Liver (tissue), 9 donors: ENCODE measurements around the gene NUDT14. TPM values are rescaled to one million over a fixed set of nuclear protein-coding genes. Genes with fewer than 3 reads are reported as not detected.

ENCODE experiments used
- DNase-seq: peaks from one replicate; pipeline ENCODE4 v3.0.0-alpha.2; 2017; ENCODE audit warnings: low spot score
- H3K27ac ChIP-seq, 2 donors: one replicate each; pipeline ENCODE4 v1.7.0; 2013; ENCODE audit warnings: inconsistent platforms in 2 of 2, low read length in 2 of 2, control low read depth in 1 of 2, low read depth in 1 of 2, mild to moderate bottlenecking in 1 of 2
- H3K27me3 ChIP-seq, 4 donors: one replicate each; pipeline versions ENCODE4 v1.6.1 to v1.7.0; 2013; ENCODE audit warnings: low read length in 3 of 4, inconsistent platforms in 1 of 4, mild to moderate bottlenecking in 1 of 4, moderate library complexity in 1 of 4; ENCODE audit not compliant: control insufficient read depth in 4 of 4, insufficient read depth in 4 of 4
- H3K36me3 ChIP-seq, 4 donors: one replicate each; pipeline versions ENCODE4 v1.6.1 to v1.7.0; 2013; ENCODE audit warnings: low read length in 3 of 4, mild to moderate bottlenecking in 3 of 4, low read depth in 1 of 4, moderate library complexity in 1 of 4; ENCODE audit not compliant: control insufficient read depth in 4 of 4, insufficient read depth in 3 of 4
- H3K4me1 ChIP-seq, 4 donors: one replicate each; pipeline versions ENCODE4 v1.6.1 to v1.7.0; 2013; ENCODE audit warnings: low read length in 3 of 4, mild to moderate bottlenecking in 3 of 4, moderate library complexity in 1 of 4; ENCODE audit not compliant: control insufficient read depth in 4 of 4, insufficient read depth in 4 of 4
- H3K4me3 ChIP-seq, 3 donors: one replicate each; pipeline versions ENCODE4 v1.6.1 to v1.7.0; 2013; ENCODE audit warnings: low read length in 3 of 3, control low read depth in 1 of 3, low read depth in 1 of 3, mild to moderate bottlenecking in 1 of 3
- H3K9ac ChIP-seq, 2 donors: one replicate each; pipeline ENCODE4 v1.7.0; 2013; ENCODE audit warnings: low read length in 2 of 2, mild to moderate bottlenecking in 2 of 2, moderate library complexity in 2 of 2, control low read depth in 1 of 2, low read depth in 1 of 2
- H3K9me3 ChIP-seq, 4 donors: one replicate each; pipeline versions ENCODE4 v1.6.1 to v1.7.0; 2013; ENCODE audit warnings: low read length in 3 of 4; ENCODE audit not compliant: control insufficient read depth in 4 of 4
- ATF3 ChIP-seq: IDR thresholded peaks from 2 replicates; pipeline ENCODE4 v1.6.1; 2016; ENCODE audit warnings: antibody characterized with exemption
- CTCF ChIP-seq: fragments of 150-350 bp; IDR thresholded peaks from 2 replicates; pipeline ENCODE4 v1.5.1; 2017; ENCODE audit warnings: improper control_type of control experiment, low read depth, low read length; ENCODE audit not compliant: missing input control
- FOXA1 ChIP-seq: IDR thresholded peaks from 2 replicates; pipeline ENCODE4 v1.6.1; 2016; ENCODE audit warnings: antibody characterized with exemption
- FOXA2 ChIP-seq: IDR thresholded peaks from 2 replicates; pipeline ENCODE4 v1.6.1; 2016; ENCODE audit warnings: antibody characterized with exemption
- GABPA ChIP-seq, 2 donors: IDR thresholded peaks in 1 of 2; conservative IDR thresholded peaks in 1 of 2; 2 replicates each; pipeline ENCODE4 v1.6.1; 2016; ENCODE audit warnings: antibody characterized with exemption in 2 of 2, mild to moderate bottlenecking in 1 of 2, moderate library complexity in 1 of 2
- HNF4A ChIP-seq, 2 donors: conservative IDR thresholded peaks; 2 replicates each; pipeline ENCODE4 v1.6.1; 2016; ENCODE audit warnings: antibody characterized with exemption in 2 of 2, mild to moderate bottlenecking in 2 of 2
- HNF4G ChIP-seq: IDR thresholded peaks from 2 replicates; pipeline ENCODE4 v1.6.1; 2016; ENCODE audit warnings: antibody characterized with exemption
- MAX ChIP-seq: IDR thresholded peaks from 2 replicates; pipeline ENCODE4 v1.6.1; 2016; ENCODE audit warnings: antibody characterized with exemption
- NR2F2 ChIP-seq: IDR thresholded peaks from 2 replicates; pipeline ENCODE4 v1.6.1; 2016; ENCODE audit warnings: antibody characterized with exemption
- RAD21 ChIP-seq, 2 donors: IDR thresholded peaks; 2 replicates each; pipeline ENCODE4 v1.6.1; 2016; ENCODE audit warnings: antibody characterized with exemption in 2 of 2, mild to moderate bottlenecking in 2 of 2
- RXRA ChIP-seq, 2 donors: IDR thresholded peaks; 2 replicates each; pipeline ENCODE4 v1.6.1; 2017 to 2018; ENCODE audit warnings: antibody characterized with exemption in 2 of 2, mild to moderate bottlenecking in 1 of 2
- SP1 ChIP-seq: IDR thresholded peaks from 2 replicates; pipeline ENCODE4 v1.6.1; 2018; ENCODE audit warnings: antibody characterized with exemption, mild to moderate bottlenecking
- TAF1 ChIP-seq: conservative IDR thresholded peaks from 2 replicates; pipeline ENCODE4 v1.6.1; 2016; ENCODE audit warnings: antibody characterized with exemption, mild to moderate bottlenecking
- WGBS: extraction: QIAGEN DNeasy Blood & Tissue Kit; methylation state at CpG from one replicate; pipeline ENCODE4 v1.1.7; 2013; 5-methylcytosine and 5-hydroxymethylcytosine counted together
- polyA plus RNA-seq, 2 donors: library from polyadenylated mRNA; stranded (reverse) in 1 of 2; unstranded in 1 of 2; fragments of 200-250 nt in 1 of 2; fragments of >200 nt in 1 of 2; fragmentation: Nextera tagmentation in 1 of 2; extraction: Ambion mirVana in 1 of 2; gene quantifications; one replicate each; pipeline versions ENCODE4 v1.2.1 to v1.2.3, GENCODE V29; 2013 to 2015
- total RNA-seq, 2 donors: library from RNA; depleted of rRNA; stranded (reverse); fragments of >200 nt; gene quantifications; one replicate each; pipeline ENCODE4 v1.2.3, GENCODE V29; 2014
- TF ChIP-seq, protein P1 (sequence below): IDR thresholded peaks from 2 replicates; pipeline ENCODE4 v1.6.1; 2016; ENCODE audit warnings: antibody characterized with exemption, mild to moderate bottlenecking
- donor health status: healthy.
- donor health status: healthy.
- donor health status: healthy.
- donor health status: healthy.
- donor health status: healthy.

Gene NUDT14
- total and polyA plus RNA-seq, 4 donors: 3.8 to 24.2 (median 8.0) TPM

DNA sequence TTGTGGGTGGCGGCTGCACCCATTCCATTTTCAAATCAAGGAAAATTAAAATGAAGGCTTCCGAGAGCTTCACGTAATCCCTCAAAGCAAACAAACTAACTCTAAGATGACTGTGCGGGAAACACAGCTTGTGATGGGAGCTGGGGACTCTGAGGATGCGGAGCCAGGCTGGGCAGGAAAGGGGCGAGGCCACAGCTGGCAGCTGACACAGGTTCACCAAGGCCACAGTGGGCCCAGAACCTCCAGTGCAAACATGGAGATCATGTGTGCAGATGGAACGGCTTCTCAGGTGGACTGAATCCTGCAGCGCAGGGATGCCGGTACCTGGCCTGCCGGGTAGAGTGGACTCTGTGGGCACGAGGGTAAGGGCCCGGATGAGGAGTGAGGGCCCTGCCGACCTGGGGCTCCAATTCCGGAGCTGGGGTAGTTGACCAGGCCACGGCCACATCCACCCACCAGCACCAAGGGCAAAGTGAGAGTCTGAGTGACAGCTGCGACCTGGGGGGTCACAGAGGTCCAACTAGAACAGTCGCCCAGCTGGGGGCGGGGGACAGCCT, 48.1 kb upstream of the NUDT14 start:
- no peaks in the 10 kb centered on the region for H3K4me1 ChIP-seq
- H3K4me3 ChIP-seq: no peak overlapping the region
- TF ChIP-seq RXRA (IDR thresholded peaks at IDR 0.05) (no peak), MAX (no peak), SP1 (no peak), GABPA (IDR thresholded peaks at IDR 0.05 in 1 of 2, conservative IDR thresholded peaks at IDR 0.05 in 1 of 2) (no peak)
- TF ChIP-seq, protein P1, sequence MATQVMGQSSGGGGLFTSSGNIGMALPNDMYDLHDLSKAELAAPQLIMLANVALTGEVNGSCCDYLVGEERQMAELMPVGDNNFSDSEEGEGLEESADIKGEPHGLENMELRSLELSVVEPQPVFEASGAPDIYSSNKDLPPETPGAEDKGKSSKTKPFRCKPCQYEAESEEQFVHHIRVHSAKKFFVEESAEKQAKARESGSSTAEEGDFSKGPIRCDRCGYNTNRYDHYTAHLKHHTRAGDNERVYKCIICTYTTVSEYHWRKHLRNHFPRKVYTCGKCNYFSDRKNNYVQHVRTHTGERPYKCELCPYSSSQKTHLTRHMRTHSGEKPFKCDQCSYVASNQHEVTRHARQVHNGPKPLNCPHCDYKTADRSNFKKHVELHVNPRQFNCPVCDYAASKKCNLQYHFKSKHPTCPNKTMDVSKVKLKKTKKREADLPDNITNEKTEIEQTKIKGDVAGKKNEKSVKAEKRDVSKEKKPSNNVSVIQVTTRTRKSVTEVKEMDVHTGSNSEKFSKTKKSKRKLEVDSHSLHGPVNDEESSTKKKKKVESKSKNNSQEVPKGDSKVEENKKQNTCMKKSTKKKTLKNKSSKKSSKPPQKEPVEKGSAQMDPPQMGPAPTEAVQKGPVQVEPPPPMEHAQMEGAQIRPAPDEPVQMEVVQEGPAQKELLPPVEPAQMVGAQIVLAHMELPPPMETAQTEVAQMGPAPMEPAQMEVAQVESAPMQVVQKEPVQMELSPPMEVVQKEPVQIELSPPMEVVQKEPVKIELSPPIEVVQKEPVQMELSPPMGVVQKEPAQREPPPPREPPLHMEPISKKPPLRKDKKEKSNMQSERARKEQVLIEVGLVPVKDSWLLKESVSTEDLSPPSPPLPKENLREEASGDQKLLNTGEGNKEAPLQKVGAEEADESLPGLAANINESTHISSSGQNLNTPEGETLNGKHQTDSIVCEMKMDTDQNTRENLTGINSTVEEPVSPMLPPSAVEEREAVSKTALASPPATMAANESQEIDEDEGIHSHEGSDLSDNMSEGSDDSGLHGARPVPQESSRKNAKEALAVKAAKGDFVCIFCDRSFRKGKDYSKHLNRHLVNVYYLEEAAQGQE: no peak
- no peaks in the 10 kb centered on the region for H3K9me3 ChIP-seq
- H3K9ac ChIP-seq: no peak overlapping the region
- H3K36me3 ChIP-seq: peaks cover 9 to 13% (median 11%) of the 10 kb centered on the region in 4 donors
- no peaks in the 10 kb centered on the region for H3K27me3 ChIP-seq
- DNase-seq: no peak
- no peak overlapping the region for H3K27ac ChIP-seq
- 92% methylated on average over 18 of the region's 18 CpGs for WGBS

DNA sequence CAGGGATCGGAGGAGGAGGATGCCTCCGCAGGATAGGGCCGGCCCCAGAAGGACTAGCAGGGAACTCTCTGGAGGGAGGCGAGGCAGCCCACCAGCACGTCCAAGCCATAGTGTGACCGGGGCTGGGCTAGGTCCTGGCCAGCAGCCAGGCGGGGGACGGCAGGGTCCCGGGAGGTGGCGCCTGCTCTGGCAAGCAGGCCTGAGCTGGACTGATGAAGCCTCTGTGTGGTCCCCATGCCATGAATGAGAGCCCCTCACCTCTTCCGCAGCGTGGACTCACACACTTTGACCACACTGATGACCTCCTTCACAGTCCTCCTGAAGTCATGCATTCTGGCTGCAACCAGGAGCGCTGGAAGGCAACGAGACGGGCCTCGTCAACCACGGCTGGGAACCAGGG, 47.5 kb upstream of the NUDT14 start:
- no peak overlapping the region for H3K4me3 ChIP-seq
- H3K9ac ChIP-seq: no peak overlapping the region
- no peaks in the 10 kb centered on the region for H3K4me1 ChIP-seq
- no peak for DNase-seq
- H3K9me3 ChIP-seq: no peaks in the 10 kb centered on the region
- peaks cover 9 to 13% (median 11%) of the 10 kb centered on the region in 4 donors for H3K36me3 ChIP-seq
- no peak overlapping the region for H3K27ac ChIP-seq
- WGBS: 95% methylated on average over 17 of the region's 17 CpGs
- no peak for TF ChIP-seq CTCF
- TF ChIP-seq FOXA1: no peak
- TF ChIP-seq NR2F2: no peak
- TF ChIP-seq RXRA (IDR thresholded peaks at IDR 0.05): no peak
- TF ChIP-seq RAD21 (IDR thresholded peaks at IDR 0.05): no peak
- no peak for TF ChIP-seq SP1
- no peak for TF ChIP-seq HNF4G
- no peak for TF ChIP-seq HNF4A (conservative IDR thresholded peaks at IDR 0.05)
- no peak for TF ChIP-seq ATF3
- TF ChIP-seq GABPA (IDR thresholded peaks at IDR 0.05 in 1 of 2, conservative IDR thresholded peaks at IDR 0.05 in 1 of 2): no peak
- no peak for TF ChIP-seq FOXA2
- TF ChIP-seq, protein P1: no peak
- TF ChIP-seq MAX: no peak
- no peak for TF ChIP-seq TAF1
- no peaks in the 10 kb centered on the region for H3K27me3 ChIP-seq
